Smooth muscle cell (in vitro differentiated cells): ENCODE measurements around the gene TMEM151A. TPM values are rescaled to one million over a fixed set of nuclear protein-coding genes. Genes with fewer than 3 reads are reported as not detected.

ENCODE experiments used
- DNase-seq: peaks from one replicate; lab custom pipeline; 2025; ENCODE audit not compliant: unreplicated experiment; lab: John Stamatoyannopoulos, UW
- H2AFZ ChIP-seq: fragments of 200-600 bp; sonication (generic); 2 replicates; pipeline ENCODE4 v1.6.0; 2016; ENCODE audit warnings: antibody characterized with exemption, low read depth, mild to moderate bottlenecking
- H3F3A ChIP-seq: fragments of 200-600 bp; sonication (generic); 2 replicates; pipeline ENCODE4 v1.6.0; 2017; ENCODE audit warnings: antibody characterized with exemption, low read depth
- H3K27ac ChIP-seq: fragments of 200-600 bp; sonication (generic); 2 replicates; pipeline ENCODE4 v1.5.1; 2016; ENCODE audit warnings: low read depth, mild to moderate bottlenecking
- H3K27me3 ChIP-seq: fragments of 200-600 bp; sonication (generic); 2 replicates; pipeline ENCODE4 v1.6.1; 2016; ENCODE audit warnings: low read depth, mild to moderate bottlenecking
- H3K36me3 ChIP-seq: fragments of 200-600 bp; sonication (generic); 2 replicates; pipeline ENCODE4 v1.5.1; 2016; ENCODE audit warnings: low read depth
- H3K4me1 ChIP-seq: fragments of 200-600 bp; sonication (generic); 2 replicates; pipeline ENCODE4 v1.5.1; 2016; ENCODE audit warnings: low read depth
- H3K4me2 ChIP-seq: fragments of 200-600 bp; sonication (generic); 2 replicates; pipeline ENCODE4 v1.6.0; 2016; ENCODE audit warnings: mild to moderate bottlenecking
- H3K4me3 ChIP-seq: fragments of 200-600 bp; sonication (generic); 2 replicates; pipeline ENCODE4 v1.5.1; 2016; ENCODE audit warnings: mild to moderate bottlenecking
- H3K79me2 ChIP-seq: fragments of 200-600 bp; sonication (generic); 2 replicates; pipeline ENCODE4 v1.6.0; 2016; ENCODE audit warnings: low read depth, mild to moderate bottlenecking
- H3K9ac ChIP-seq: fragments of 200-600 bp; sonication (generic); 2 replicates; pipeline ENCODE4 v1.6.0; 2016; ENCODE audit warnings: low read depth
- H3K9me3 ChIP-seq: fragments of 200-600 bp; sonication (generic); replicated peaks from 2 replicates; pipeline ENCODE4 v1.5.1; 2016; ENCODE audit warnings: low read depth
- H4K20me1 ChIP-seq: fragments of 200-600 bp; sonication (generic); 2 replicates; pipeline ENCODE4 v1.6.0; 2016; ENCODE audit warnings: low read depth
- CTCF ChIP-seq: fragments of 200-600 bp; sonication (generic); IDR thresholded peaks from 2 replicates; pipeline ENCODE4 v1.5.1; 2017; ENCODE audit warnings: borderline replicate concordance, mild to moderate bottlenecking, antibody characterized with exemption; ENCODE audit not compliant: insufficient read depth, poor library complexity, severe bottlenecking
- WGBS: methylation state at CpG from one replicate; pipeline ENCODE4 v1.1.7; 2016; ENCODE audit warnings: low lambda C conversion rate; 5-methylcytosine and 5-hydroxymethylcytosine counted together
- polyA plus RNA-seq: library from polyadenylated mRNA; unstranded; fragments of >200 nt; fragmentation: Nextera tagmentation; extraction: Ambion mirVana; gene quantifications from 2 replicates; pipeline ENCODE4 v1.2.1, GENCODE V29; 2016
- total RNA-seq: library from RNA; depleted of rRNA; stranded (reverse); fragments of >200 nt; gene quantifications from 2 replicates; pipeline ENCODE4 v1.2.3, GENCODE V29; 2014

Gene TMEM151A
- total and polyA plus RNA-seq, 2 experiments from 2014 or later = 0.18 to 0.64 TPM

DNA sequence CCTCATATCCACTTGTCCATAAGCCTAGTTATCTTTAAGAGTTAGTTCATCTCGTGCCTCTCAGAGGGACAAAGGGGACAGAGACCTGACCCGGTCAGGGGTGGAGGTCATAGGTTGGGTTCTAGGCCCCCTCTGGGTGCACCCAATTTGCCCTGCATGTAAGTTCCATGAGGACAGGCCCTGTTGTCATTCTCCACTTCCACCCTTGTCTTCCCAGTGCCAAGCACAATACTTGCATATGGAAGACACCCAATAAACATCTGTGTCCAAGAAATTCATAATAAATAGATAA is 1.4 kb upstream of the TMEM151A start:
- H3K27me3 ChIP-seq = peaks cover 35% of the 10 kb centered on the region
- H3K27ac ChIP-seq = no peak overlapping the region
- H3K4me2 ChIP-seq = peak overlapping the region; percentile 84
- no peak for TF ChIP-seq CTCF
- H3K9me3 ChIP-seq = no peaks in the 10 kb centered on the region
- H3K4me3 ChIP-seq = peak overlapping the region; percentile 71
- peaks cover 27% of the 10 kb centered on the region for H4K20me1 ChIP-seq
- no peak overlapping the region for H2AFZ ChIP-seq
- DNase-seq = no peak
- 89% methylated on average over 2 of the region's 2 CpGs for WGBS
- H3K79me2 ChIP-seq = peaks cover 31% of the 10 kb centered on the region
- H3K36me3 ChIP-seq = no peaks in the 10 kb centered on the region
- no peak overlapping the region for H3K9ac ChIP-seq
- peaks cover 15% of the 10 kb centered on the region for H3K4me1 ChIP-seq
- no peaks in the 10 kb centered on the region for H3F3A ChIP-seq

DNA sequence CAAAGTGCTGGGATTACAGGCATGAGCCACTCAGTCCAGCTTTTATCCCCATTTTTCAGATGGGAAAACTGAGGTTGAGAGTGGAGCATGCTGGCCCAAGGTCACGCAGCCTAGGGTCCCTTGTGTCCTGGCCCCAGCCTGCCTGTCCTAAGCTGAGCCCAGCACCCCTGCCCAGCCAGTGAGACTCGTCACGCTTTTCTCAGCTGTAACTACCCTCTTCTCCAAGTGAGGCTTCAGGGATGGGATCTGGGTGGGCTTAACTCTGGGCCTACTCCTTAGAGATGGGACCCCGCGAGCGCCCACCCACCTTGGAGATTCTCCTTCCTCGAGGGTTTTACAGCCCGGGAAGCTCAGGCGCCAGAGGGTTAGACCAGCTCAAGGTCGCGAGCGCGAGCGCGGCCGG is 390 bp upstream of the TMEM151A start:
- no peak for DNase-seq
- no peaks in the 10 kb centered on the region for H3K36me3 ChIP-seq
- H3K4me3 ChIP-seq = peak overlapping the region; percentile 23
- no peak overlapping the region for H2AFZ ChIP-seq
- H3K9ac ChIP-seq = no peak overlapping the region
- 22% methylated on average over 15 of the region's 16 CpGs for WGBS
- peaks cover 15% of the 10 kb centered on the region for H3K4me1 ChIP-seq
- H3K27me3 ChIP-seq = peaks cover 35% of the 10 kb centered on the region
- no peaks in the 10 kb centered on the region for H3K9me3 ChIP-seq
- H3K79me2 ChIP-seq = peaks cover 23% of the 10 kb centered on the region
- H3K27ac ChIP-seq = no peak overlapping the region
- TF ChIP-seq CTCF = no peak
- H4K20me1 ChIP-seq = peaks cover 17% of the 10 kb centered on the region
- H3K4me2 ChIP-seq = peak overlapping the region; percentile 68
- no peaks in the 10 kb centered on the region for H3F3A ChIP-seq

DNA sequence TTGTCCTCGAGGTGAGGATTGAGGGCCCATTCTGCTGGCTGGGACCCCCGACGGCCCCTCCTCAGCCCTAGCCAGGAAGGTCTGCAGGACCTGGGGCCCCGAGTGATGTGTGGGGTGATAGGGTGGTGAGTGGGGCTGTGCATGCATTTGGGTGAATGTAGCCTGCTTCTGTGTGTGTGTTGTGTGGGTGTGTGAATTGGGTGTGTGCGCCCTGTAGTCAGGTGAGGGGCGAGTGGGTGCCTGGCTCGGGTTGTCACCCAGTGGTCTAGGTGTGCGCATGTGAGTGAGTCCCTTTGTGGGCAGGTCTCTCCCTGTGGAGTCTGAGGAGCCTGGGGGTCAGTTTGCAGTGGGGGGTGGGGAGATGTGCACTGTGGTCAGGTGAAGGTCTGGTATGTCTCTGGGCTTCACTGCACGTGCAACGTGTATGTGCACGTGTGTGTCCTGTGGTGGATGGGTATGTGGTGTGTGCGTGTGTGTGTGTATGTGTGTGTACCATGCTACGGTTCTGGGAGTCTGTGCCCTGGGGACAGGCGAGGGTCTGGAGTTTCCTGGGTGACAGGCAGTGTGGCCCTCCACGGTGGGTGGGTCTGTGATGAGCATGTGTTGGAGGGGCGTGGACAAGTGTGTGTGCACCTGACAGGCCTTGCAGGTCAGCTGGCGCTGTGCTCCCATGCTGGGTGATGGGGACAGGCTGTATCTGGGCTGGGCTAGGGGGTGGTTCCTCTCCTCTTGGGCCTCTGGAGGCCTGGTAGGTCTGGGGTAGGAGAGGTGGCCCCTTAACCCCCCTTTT is 1.0 kb downstream of the TMEM151A start:
- 81% methylated on average over 17 of the region's 17 CpGs for WGBS
- no peaks in the 10 kb centered on the region for H3F3A ChIP-seq
- H3K27me3 ChIP-seq = peaks cover 35% of the 10 kb centered on the region
- no peak for TF ChIP-seq CTCF
- peaks cover 8% of the 10 kb centered on the region for H3K79me2 ChIP-seq
- DNase-seq = no peak
- H2AFZ ChIP-seq = no peak overlapping the region
- H3K4me1 ChIP-seq = peaks cover 13% of the 10 kb centered on the region
- H3K9me3 ChIP-seq = no peaks in the 10 kb centered on the region
- peaks cover 7% of the 10 kb centered on the region for H4K20me1 ChIP-seq
- H3K9ac ChIP-seq = no peak overlapping the region
- H3K4me3 ChIP-seq = peak overlapping the region; percentile 45
- no peak overlapping the region for H3K4me2 ChIP-seq
- H3K36me3 ChIP-seq = no peaks in the 10 kb centered on the region
- H3K27ac ChIP-seq = no peak overlapping the region

- Histone ChIP-seq H3F3A (no peaks in the 10 kb centered on the region), H3K27ac (no peak overlapping the region), H3K27me3 (peaks cover 35% of the 10 kb centered on the region), H3K36me3 (no peaks in the 10 kb centered on the region), H2AFZ (no peak overlapping the region), H4K20me1 (peaks cover 7% of the 10 kb centered on the region), H3K4me1 (peaks cover 7% of the 10 kb centered on the region), H3K9me3 (no peaks in the 10 kb centered on the region), H3K4me3 (no peak overlapping the region), H3K4me2 (no peak overlapping the region), H3K9ac (no peak overlapping the region), H3K79me2 (peaks cover 2% of the 10 kb centered on the region)
- no peak for DNase-seq
- 89% methylated on average over 3 of the region's 4 CpGs for WGBS
- no peak for TF ChIP-seq CTCF
Observed at GRCh38 chr11:66293352-66293751, 1.7 kb downstream of the TMEM151A start.
